Testis (tissue), 3 donors: ENCODE results near the gene CITED1. TPM values are rescaled to one million over a fixed set of nuclear protein-coding genes. Genes with fewer than 3 reads are reported as not detected.

Source experiments
- DNase-seq: peaks from one replicate; pipeline ENCODE4 v3.0.0-alpha.2; 2019
- H3K27ac ChIP-seq, 2 donors: fragments of 200-600 bp; sonication (generic); one replicate each; pipeline ENCODE4 v1.5.1; 2019
- H3K27me3 ChIP-seq: fragments of 200-600 bp; sonication (generic); one replicate; pipeline ENCODE4 v1.5.1; 2019
- H3K36me3 ChIP-seq: fragments of 200-600 bp; sonication (generic); one replicate; pipeline ENCODE4 v1.5.1; 2017; ENCODE audit warnings: low read depth; ENCODE audit errors: missing control alignments
- H3K4me1 ChIP-seq: fragments of 200-600 bp; sonication (generic); one replicate; pipeline ENCODE4 v1.5.1; 2019
- H3K4me3 ChIP-seq, 2 donors: fragments of 200-600 bp; sonication (generic); one replicate each; pipeline ENCODE4 v1.5.1; 2017 to 2019
- H3K9me3 ChIP-seq: fragments of 200-600 bp; sonication (generic); one replicate; pipeline ENCODE4 v1.5.1; 2017
- CTCF ChIP-seq, 3 experiments: fragments of 450-650 bp in 2 of 3; fragments of 200-600 bp in 1 of 3; sonication (generic) in 1 of 3; IDR thresholded peaks; one replicate each; pipeline ENCODE4 v1.5.1; 2016 to 2019; ENCODE audit warnings: antibody characterized with exemption in 3 of 3, mild to moderate bottlenecking in 2 of 3, moderate library complexity in 1 of 3
- POLR2A ChIP-seq: fragments of 450-650 bp; IDR thresholded peaks from one replicate; pipeline ENCODE4 v1.6.1; 2017; ENCODE audit warnings: antibody characterized with exemption, mild to moderate bottlenecking, moderate library complexity
- WGBS, 2 donors: methylation state at CpG; one replicate each; pipeline ENCODE4 v1.1.5; 2018; 5-methylcytosine and 5-hydroxymethylcytosine counted together
- intact Hi-C: fragments of 100-400 bp; cut with DNase I; formaldehyde crosslinking; loops from one replicate; pipeline ENCODE4 v1.15.1; 2023; ENCODE audit warnings: low total_unique reads
- polyA plus RNA-seq: library from polyadenylated mRNA; stranded (reverse); fragments of 350-450 nt; fragmentation: Illumina TruSeq; extraction: RNeasy Lipid Tissue Mini Kit (QIAGEN cat#74804); gene quantifications from one replicate; pipeline ENCODE4 v1.2.3, GENCODE V29; 2014; ENCODE audit warnings: low read depth, low replicate concordance; ENCODE audit not compliant: insufficient read depth
- total RNA-seq, 2 donors: library from RNA; depleted of rRNA; stranded (reverse); fragments of >200 nt; gene quantifications; one replicate each; pipeline ENCODE4 v1.2.3, GENCODE V29; 2016

CITED1 gene
- total and polyA plus RNA-seq, 3 donors from 2014 or later = 323 to 593 (median 439) TPM

- WGBS, 2 donors = 58 to 72% methylated on average over 3 of the region's 3 CpGs
- Histone ChIP-seq H3K9me3 (no peaks in the 10 kb centered on the region), H3K4me1 (no peaks in the 10 kb centered on the region), H3K27me3 (no peaks in the 10 kb centered on the region), H3K4me3 (no peak overlapping the region), H3K27ac (no peak overlapping the region), H3K36me3 (no peaks in the 10 kb centered on the region)
- TF ChIP-seq CTCF (IDR thresholded peaks at IDR 0.05) (no peak), POLR2A (no peak)
- intact Hi-C loops = no loop called here
- DNase-seq = no peak
These were observed 36.0 kb downstream of the CITED1 start for GRCh38 chrX:72269671-72270251.

GRCh38 chrX:72268597-72269365 lies 36.9 kb downstream of the CITED1 start:
- TF ChIP-seq CTCF (IDR thresholded peaks at IDR 0.05) (no peak), POLR2A (no peak)
- Histone ChIP-seq H3K4me1 (no peaks in the 10 kb centered on the region), H3K36me3 (no peaks in the 10 kb centered on the region), H3K27me3 (no peaks in the 10 kb centered on the region), H3K9me3 (no peaks in the 10 kb centered on the region), H3K27ac (no peak overlapping the region), H3K4me3 (no peak overlapping the region)
- WGBS, 2 donors = 75 to 84% methylated on average over 2 of the region's 2 CpGs
- intact Hi-C loops = no loop called here
- DNase-seq = no peak

GRCh38 chrX:72265263-72265662 lies 40.5 kb downstream of the CITED1 start:
- intact Hi-C loops = no loop called here
- no peaks in the 10 kb centered on the region for H3K9me3 ChIP-seq
- TF ChIP-seq CTCF (IDR thresholded peaks at IDR 0.05) = no peak
- TF ChIP-seq POLR2A = no peak
- H3K4me1 ChIP-seq = no peaks in the 10 kb centered on the region
- H3K36me3 ChIP-seq = no peaks in the 10 kb centered on the region
- WGBS, 2 donors = 80 to 97% methylated on average over 3 of the region's 3 CpGs
- H3K27me3 ChIP-seq = no peaks in the 10 kb centered on the region
- DNase-seq = no peak
- H3K4me3 ChIP-seq = no peak overlapping the region
- H3K27ac ChIP-seq = no peak overlapping the region

GRCh38 chrX:72262077-72262476 lies 43.6 kb downstream of the CITED1 start:
- intact Hi-C loops = no loop called here
- no peak for DNase-seq

More at GRCh38 chrX:72262077-72262476, 43.6 kb downstream of the CITED1 start:
- TF ChIP-seq CTCF (IDR thresholded peaks at IDR 0.05) = no peak
- no peak for TF ChIP-seq POLR2A
- no peak overlapping the region for H3K27ac ChIP-seq
- H3K4me1 ChIP-seq = no peaks in the 10 kb centered on the region
- no peaks in the 10 kb centered on the region for H3K36me3 ChIP-seq
- 74 to 84% methylated on average over 6 to 7 of the region's 7 CpGs for WGBS, 2 donors
- H3K27me3 ChIP-seq = no peaks in the 10 kb centered on the region
- no peaks in the 10 kb centered on the region for H3K9me3 ChIP-seq
- no peak overlapping the region for H3K4me3 ChIP-seq
